ENCODE data around the gene MMEL1. TPM values are rescaled to one million over a fixed set of nuclear protein-coding genes. Genes with fewer than 3 reads are reported as not detected.

The MMEL1 gene
- total RNA-seq, 1 donor from 2014 or later: not detected

DNA sequence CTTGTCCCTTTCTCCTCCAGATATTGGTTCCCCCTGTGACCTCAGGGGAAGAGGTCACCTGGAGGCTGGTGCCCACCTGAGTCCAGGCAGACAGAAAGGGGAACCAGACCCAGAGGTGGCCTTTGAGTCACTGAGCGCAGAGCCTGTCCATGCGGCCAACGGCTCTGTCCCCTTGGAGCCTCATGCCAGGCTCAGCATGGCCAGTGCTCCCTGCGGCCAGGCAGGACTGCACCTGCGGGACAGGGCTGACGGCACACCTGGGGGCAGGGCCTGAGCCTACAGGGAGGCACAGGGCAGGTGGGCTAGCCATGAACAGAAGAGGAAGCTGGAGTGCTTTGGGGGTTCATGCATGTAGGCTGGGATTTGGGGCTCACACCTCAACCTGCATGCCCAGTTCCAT is 74.0 kb downstream of the MMEL1 start:
- no peaks in the 10 kb centered on the region for H3K27me3 Mint-ChIP-seq (ENCODE audit: unreplicated experiment)
- no peaks in the 10 kb centered on the region for H3K9me3 Mint-ChIP-seq (ENCODE audit: unreplicated experiment)
- no peaks in the 10 kb centered on the region for H3K36me3 Mint-ChIP-seq (ENCODE audit: unreplicated experiment)
- no peak overlapping the region for H3K4me3 Mint-ChIP-seq (ENCODE audit: unreplicated experiment)
- H3K4me1 Mint-ChIP-seq (ENCODE audit: unreplicated experiment): peaks cover 20% of the 10 kb centered on the region
- TF ChIP-seq, protein P1, sequence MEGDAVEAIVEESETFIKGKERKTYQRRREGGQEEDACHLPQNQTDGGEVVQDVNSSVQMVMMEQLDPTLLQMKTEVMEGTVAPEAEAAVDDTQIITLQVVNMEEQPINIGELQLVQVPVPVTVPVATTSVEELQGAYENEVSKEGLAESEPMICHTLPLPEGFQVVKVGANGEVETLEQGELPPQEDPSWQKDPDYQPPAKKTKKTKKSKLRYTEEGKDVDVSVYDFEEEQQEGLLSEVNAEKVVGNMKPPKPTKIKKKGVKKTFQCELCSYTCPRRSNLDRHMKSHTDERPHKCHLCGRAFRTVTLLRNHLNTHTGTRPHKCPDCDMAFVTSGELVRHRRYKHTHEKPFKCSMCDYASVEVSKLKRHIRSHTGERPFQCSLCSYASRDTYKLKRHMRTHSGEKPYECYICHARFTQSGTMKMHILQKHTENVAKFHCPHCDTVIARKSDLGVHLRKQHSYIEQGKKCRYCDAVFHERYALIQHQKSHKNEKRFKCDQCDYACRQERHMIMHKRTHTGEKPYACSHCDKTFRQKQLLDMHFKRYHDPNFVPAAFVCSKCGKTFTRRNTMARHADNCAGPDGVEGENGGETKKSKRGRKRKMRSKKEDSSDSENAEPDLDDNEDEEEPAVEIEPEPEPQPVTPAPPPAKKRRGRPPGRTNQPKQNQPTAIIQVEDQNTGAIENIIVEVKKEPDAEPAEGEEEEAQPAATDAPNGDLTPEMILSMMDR (IDR thresholded peaks at IDR 0.05): no peak
- no peak for DNase-seq (ENCODE audit: extremely low spot score, unreplicated experiment)
- no peak overlapping the region for H3K27ac Mint-ChIP-seq (ENCODE audit: unreplicated experiment)

DNA sequence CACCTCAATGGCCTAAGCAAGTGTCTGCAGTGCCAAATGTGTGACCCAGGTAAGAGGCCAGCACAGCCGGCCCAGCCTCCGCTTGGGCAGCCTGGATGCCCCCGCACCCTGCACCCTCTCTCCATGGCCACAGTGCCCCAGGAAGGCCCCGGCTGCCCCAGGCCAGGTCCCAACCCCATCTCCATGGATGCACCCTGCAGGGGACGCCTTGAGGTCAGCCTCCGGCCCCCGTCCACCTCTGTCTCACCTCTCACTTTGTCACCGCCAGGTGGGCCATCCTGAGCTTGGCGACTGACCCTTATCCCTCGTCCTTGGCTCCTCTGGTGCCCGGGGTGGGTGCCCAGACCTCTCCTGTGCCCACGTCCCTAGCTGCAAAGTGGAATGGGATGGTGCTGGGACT is 74.4 kb downstream of the MMEL1 start:
- TF ChIP-seq, protein P1 (IDR thresholded peaks at IDR 0.05): no peak
- DNase-seq (ENCODE audit: extremely low spot score, unreplicated experiment): no peak
- Mint-ChIP-seq H3K4me3 (ENCODE audit: unreplicated experiment) (no peak overlapping the region), H3K4me1 (ENCODE audit: unreplicated experiment) (peaks cover 22% of the 10 kb centered on the region), H3K27me3 (ENCODE audit: unreplicated experiment) (no peaks in the 10 kb centered on the region), H3K27ac (ENCODE audit: unreplicated experiment) (no peak overlapping the region), H3K9me3 (ENCODE audit: unreplicated experiment) (no peaks in the 10 kb centered on the region), H3K36me3 (ENCODE audit: unreplicated experiment) (no peaks in the 10 kb centered on the region)

DNA sequence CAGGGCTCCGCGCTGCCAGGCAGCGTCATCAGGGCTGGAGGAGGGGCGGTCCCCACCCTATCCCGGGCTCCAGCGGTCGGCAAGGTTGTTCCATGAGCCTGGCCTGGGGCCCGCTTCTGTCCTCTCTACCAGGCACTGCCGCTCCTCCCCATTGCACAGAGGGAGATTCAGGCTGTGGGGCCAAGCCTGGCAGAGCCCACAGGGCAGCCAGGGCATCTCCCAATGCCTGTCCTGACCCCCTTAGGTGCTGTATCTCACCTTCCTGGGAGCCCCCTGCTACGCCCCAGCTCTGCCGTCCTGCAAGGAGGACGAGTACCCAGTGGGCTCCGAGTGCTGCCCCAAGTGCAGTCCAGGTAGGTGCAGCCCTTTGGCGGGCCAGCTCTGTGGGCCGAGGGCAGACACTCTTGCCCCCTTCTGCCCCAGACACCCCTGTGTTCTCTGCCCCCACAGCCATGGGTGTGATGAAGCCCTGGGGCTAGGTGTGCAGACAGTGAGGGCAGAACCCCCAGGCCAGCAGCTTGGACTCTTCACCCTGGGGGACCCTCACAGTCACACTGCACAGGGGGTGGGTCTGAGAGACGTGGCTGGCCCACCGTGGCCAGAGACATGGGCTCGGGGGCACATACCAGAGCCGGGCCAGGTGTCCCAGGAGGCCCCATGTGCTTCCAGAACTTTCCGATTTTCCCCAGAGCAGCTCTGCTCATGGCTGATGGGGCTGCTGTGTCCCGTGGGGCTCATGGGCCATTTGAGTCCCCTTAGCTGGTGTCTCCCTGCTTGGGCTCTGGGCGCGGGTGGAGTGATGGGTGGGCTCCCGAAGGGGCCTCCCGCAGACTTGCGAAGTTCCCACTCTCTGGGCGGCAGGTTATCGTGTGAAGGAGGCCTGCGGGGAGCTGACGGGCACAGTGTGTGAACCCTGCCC is 75.1 kb downstream of the MMEL1 start:
- no peaks in the 10 kb centered on the region for H3K27me3 Mint-ChIP-seq (ENCODE audit: unreplicated experiment)
- H3K4me1 Mint-ChIP-seq (ENCODE audit: unreplicated experiment): peaks cover 22% of the 10 kb centered on the region
- TF ChIP-seq, protein P1 (IDR thresholded peaks at IDR 0.05): no peak
- no peaks in the 10 kb centered on the region for H3K9me3 Mint-ChIP-seq (ENCODE audit: unreplicated experiment)
- H3K27ac Mint-ChIP-seq (ENCODE audit: unreplicated experiment): no peak overlapping the region
- no peaks in the 10 kb centered on the region for H3K36me3 Mint-ChIP-seq (ENCODE audit: unreplicated experiment)
- no peak overlapping the region for H3K4me3 Mint-ChIP-seq (ENCODE audit: unreplicated experiment)
- no peak for DNase-seq (ENCODE audit: extremely low spot score, unreplicated experiment)

DNA sequence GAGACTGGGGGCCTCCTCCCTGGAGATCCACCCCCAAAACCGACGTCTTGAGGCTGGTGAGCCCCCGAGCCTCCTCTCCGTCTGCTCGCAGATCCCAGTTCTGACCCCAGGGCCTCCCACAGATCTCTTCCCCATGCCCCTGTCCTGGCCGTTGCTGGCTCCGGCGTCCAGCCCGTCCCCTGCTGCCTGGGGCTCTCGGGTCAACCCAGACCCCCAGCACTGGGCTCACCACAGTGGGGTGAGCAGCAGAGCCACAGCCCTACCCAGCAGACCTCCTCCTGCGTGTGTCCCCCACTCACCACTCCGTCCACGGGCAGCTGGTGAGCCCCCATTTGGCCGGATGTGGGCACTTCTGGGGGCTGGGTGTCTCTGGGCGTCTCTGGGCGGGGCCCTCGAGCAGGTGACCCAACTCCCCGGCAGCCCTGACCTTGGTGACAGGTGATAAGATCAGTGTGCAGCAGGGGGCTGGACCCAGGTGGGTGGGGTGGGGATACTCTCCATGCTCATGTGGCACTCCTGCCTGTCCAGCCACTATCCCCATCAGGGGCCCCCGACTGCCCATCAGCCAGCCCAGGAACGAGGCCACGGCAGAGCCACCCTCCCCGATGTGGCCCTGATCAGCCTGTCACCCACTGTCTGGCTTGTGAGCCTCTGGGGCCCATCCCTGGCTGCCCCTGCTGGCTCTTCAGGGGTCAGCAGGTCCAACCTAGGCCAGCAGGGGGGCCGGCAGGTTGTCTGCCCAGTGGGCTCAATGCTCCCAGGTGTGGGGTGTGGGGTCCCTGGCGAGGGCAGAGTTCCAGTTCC is 75.9 kb downstream of the MMEL1 start:
- H3K36me3 Mint-ChIP-seq (ENCODE audit: unreplicated experiment): no peaks in the 10 kb centered on the region
- H3K9me3 Mint-ChIP-seq (ENCODE audit: unreplicated experiment): no peaks in the 10 kb centered on the region
- peak overlapping the region; percentile 66 for H3K4me3 Mint-ChIP-seq (ENCODE audit: unreplicated experiment)
- H3K4me1 Mint-ChIP-seq (ENCODE audit: unreplicated experiment): peaks cover 22% of the 10 kb centered on the region
- TF ChIP-seq, protein P1 (IDR thresholded peaks at IDR 0.05): no peak
- H3K27me3 Mint-ChIP-seq (ENCODE audit: unreplicated experiment): no peaks in the 10 kb centered on the region
- H3K27ac Mint-ChIP-seq (ENCODE audit: unreplicated experiment): peak overlapping the region; percentile 90
- DNase-seq (ENCODE audit: extremely low spot score, unreplicated experiment): no peak

DNA sequence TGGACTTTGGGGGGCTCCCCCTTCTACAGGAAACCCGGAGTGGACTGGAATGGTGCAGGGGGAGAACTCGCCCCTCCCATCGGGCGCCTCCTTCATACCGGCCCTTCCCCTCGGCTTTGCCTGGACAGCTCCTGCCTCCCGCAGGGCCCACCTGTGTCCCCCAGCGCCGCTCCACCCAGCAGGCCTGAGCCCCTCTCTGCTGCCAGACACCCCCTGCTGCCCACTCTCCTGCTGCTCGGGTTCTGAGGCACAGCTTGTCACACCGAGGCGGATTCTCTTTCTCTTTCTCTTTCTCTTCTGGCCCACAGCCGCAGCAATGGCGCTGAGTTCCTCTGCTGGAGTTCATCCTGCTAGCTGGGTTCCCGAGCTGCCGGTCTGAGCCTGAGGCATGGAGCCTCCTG is 76.5 kb downstream of the MMEL1 start, which contains the start of gene TNFRSF14:
TNFRSF14 (plus strand) TSS at position 95 of the 401 bp plus-strand sequence; CDS start at position 389, 294 bp downstream.
- H3K4me1 Mint-ChIP-seq (ENCODE audit: unreplicated experiment): peaks cover 22% of the 10 kb centered on the region
- no peaks in the 10 kb centered on the region for H3K36me3 Mint-ChIP-seq (ENCODE audit: unreplicated experiment)
- H3K27ac Mint-ChIP-seq (ENCODE audit: unreplicated experiment): peak within 1 kb of the TSS; percentile 90
- peak within 1 kb of the TSS; percentile 66 for H3K4me3 Mint-ChIP-seq (ENCODE audit: unreplicated experiment)
- TF ChIP-seq, protein P1 (IDR thresholded peaks at IDR 0.05): no peak
- no peak for DNase-seq (ENCODE audit: extremely low spot score, unreplicated experiment)
- H3K27me3 Mint-ChIP-seq (ENCODE audit: unreplicated experiment): no peaks in the 10 kb centered on the region
- H3K9me3 Mint-ChIP-seq (ENCODE audit: unreplicated experiment): no peaks in the 10 kb centered on the region

All from osteocyte (in vitro differentiated cells).